Activated gamma-delta T cell (primary cell): ENCODE results near the gene ADAM19.

Experiments
- DNase-seq: peaks from one replicate; lab custom pipeline; 2025; lab: John Stamatoyannopoulos, UW

ADAM19 gene

DNA sequence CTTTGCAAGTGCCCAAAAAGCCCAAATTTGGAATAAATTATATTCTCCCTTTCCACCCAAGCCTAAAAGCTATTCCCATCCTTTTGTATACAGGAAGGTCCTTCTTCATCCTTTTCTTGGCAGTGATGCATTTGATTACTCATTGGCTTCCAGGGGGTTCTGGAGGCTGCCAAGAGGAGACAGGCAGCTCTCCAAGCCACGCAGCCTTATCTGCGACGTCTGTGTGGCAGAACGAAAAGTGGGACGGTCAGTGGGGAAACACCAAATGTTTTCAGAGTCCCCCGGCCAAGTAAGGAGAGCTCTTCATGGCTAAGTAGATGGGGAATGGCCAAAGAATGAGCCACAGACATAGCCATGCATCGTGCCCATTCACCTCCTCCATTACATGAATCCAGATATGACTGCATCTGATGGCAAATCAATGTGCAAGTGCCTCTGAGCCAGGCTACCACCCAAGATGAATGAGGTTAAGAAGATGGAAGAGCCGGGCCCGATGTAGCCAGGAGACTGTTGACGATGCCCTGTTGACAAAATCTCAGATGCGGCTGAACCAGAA is 12.1 kb downstream of the ADAM19 start:
- no peak for DNase-seq

DNA sequence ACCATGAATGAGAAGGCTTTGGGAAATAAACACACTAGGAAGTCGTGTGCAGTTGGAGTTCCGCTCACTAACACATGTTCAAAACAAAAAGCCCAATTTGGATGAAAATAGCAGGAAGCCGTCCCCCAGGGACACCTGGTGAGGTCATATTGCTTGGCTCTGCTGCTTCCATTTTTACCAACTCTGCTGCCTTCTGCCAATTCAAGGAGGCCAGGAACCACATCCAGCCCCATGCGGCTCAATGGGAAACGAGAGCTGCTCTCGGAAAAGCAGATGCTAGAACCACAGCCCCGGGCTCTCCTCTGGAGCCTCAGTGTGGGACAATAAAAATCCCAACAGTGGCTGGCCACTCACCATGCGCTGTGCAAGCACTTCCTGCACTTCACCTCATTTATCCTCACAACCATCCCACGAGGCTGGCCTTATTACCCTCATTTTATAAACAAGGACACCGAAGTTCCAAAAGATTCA is 13.4 kb downstream of the ADAM19 start:
- DNase-seq: no peak

DNA sequence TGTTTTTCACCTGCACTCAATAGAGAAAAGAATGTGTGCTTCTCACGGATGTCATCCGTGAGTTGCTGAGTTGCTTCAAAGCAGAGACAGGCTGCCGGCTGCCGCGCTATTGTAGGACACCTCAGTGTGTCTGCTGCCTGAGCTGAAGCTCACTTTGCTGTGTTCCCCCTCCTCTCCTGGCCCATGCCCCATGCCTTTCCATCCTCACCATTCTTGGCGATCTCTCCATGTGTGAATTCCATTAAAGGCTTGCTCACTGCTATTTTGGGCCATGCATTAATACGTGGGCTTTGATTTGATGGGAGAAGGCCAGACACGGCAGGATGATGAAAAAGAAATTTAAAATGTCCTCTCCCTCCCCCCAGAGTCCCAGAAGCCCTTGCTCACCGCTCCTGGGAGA is 14.5 kb downstream of the ADAM19 start:
- DNase-seq: no peak

DNA sequence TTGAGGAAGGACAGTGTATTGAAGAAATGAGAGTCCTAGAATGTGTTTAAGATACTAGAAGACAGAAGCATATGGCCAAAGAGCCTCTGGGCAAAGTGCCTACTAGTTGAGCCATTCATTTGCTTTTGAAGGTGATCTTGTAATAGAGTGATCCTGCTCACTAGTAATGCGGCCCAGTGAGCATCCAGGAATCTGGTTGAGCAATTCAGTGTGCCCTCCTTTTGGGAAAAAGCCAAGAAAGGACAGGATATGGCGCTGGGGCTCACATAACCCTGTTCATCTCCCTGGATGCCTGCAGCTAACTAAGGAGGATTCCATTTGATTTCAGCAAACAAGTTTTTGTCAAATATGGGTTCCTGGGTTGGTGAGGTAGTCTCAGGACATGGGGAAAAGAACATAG is 16.3 kb downstream of the ADAM19 start:
- DNase-seq: no peak

DNA sequence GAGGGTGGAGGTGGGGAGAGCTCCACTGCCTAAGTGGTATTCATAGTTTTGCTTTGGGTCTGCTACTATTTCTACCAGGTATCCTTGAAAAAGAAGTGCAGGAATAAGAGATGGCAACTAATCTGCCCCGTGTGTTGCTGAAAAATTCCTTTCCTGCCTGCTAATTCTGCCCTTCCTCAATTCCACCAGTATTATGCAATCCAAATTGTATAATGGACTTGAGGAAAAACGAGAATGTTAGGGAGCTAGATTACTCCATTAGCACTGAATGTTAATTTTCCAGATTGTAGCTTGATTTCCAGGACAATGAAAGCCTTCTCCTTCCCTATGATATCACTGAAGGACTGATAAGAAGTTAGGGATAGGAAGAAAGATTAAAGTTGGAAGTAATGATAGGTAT is 16.9 kb downstream of the ADAM19 start:
- DNase-seq: no peak

DNA sequence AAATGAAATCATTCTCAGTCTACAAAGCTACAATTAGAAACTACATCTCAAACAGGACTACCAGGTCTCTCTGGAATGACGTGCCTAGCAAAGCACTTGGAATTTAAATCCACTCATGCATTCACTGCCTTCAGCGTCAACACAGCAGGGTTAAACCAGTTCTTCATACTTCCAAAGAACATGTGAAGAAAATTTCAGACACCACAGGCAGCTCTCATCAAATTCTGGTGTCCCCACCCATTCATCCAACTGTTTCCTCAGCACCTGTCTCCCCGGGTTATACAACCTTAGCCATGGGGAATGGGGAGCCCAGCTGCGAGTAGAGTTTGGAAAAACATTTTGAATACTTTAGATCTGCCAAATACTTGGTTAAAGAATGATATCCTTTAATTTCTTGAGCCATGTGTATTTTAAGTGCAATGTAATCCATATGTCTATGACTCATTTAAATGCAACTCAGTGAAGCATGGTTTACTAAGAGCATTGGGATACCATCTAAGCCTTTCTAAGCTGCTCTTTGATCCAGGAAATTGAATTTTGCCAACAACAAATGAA is 17.5 kb downstream of the ADAM19 start:
- DNase-seq: no peak

DNA sequence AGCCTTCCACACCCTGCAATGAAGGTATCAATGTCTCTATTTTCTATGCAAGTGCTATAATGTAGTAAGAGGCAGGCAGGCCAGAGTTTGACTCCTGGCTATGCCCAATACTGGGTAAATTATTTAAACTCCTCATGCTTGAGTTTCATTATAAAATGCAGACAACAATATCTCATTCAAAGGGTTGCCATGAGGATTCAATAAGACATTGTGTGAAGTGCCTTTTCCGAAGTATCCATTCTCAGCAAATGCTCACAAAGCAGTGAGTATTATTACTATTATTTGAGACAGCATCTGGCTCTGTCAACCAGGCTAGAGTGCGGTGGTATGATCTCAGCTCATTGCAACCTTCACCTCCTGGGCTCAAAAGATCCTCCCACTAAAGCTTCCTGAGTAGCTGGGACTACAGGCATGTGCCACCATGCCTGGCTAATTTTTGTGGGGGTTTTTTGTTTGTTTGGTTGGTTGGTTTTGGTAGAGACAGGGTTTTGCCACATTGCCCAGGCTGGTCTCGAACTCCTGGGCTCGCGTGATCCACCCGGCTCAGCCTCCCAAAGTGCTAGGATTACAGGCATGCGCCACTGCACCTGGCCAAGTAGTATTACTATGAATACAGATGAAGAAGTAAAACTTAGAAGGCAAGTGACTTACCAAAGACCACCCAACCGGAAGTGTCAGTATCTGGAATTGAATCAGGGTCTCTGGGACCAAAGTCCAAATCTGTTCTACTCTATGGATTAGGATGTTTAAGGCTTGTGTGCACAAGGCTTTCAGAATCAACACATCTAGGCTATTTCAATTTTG is 18.8 kb downstream of the ADAM19 start:
- DNase-seq: no peak

DNA sequence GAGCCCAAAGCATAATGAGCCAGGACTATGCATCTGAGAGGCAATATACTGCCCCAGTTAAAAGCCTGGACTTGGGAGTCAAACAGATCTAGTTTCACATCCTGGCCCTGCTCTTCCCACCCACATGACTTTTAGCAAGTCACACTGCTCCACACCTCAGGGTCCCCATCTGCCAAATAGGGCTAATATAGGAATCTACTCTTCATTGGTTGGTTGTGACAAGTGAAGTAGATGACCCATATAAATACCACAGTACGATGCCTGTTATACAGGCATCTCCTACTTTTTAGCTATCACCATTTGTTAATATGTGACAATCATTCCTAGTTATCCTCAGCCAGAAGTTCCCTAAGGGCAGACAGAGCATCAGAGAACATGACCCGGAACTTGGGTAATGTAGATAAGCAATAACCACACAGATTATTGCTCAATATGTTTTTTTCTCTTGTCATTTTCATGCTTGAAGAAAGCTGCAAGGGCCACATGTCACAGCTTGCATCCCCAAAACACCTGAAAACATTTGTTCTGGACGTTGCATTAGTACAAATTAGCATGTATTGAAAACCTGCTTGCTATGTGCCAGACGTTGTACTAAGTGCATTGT is 20.4 kb downstream of the ADAM19 start:
- DNase-seq: no peak

DNA sequence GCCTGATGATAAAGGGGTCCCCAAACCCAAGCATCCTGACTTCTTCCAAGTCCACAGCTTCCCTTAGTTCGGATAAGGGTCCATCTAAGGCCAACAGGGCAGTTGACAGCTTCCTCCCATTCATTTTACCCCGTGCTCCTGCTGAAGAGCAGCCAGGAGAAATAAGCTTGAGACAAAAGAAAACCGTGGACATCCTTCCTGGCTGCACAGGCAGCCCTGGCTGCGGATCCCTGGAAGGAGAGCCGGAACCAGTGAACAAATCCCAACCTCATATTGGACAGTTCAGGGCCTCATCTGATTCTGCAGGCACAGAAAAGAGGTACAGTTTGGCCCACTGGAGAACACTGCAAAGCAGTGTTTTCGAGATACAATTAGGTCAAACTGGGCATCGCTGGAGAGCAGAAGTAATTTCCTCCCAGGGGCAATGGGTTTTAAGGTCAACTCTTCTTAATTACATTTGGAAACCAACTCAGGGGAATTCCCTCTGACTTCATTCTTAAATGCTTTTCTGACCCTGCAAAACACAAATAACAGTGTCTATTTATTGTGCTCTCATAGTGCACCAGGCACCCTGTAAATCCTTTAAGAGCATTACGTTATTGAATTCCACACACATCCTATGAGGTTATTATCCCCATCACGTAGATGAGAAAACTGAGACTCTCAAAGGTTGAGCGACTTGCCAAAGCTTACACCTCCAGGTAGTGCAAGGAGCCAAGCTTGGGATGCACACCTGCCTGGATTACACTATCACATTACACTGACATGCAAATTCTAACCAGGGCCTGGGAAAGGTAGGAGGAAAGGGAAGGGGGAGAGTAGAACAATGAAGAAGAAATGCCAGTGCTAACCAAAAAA is 21.2 kb downstream of the ADAM19 start:
- DNase-seq: no peak

DNA sequence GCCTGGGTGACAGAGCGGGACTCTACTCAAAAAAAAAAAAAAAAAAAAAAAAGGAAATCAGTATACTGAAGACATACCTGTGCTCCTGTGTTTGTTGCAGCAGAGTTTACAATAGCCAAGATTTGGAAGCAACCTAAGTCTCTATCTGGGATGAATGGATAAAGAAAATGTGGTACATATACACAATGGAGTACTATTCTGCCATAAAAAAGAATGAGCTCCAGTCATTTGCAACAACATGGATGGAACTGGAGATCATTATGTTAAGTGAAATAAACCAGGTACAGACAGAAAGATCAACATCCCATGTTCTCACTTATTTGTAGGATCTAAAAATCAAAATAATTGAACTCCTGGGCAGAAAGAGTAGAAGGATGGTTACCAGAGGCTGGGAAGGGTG is 22.9 kb downstream of the ADAM19 start:
- DNase-seq: no peak

DNA sequence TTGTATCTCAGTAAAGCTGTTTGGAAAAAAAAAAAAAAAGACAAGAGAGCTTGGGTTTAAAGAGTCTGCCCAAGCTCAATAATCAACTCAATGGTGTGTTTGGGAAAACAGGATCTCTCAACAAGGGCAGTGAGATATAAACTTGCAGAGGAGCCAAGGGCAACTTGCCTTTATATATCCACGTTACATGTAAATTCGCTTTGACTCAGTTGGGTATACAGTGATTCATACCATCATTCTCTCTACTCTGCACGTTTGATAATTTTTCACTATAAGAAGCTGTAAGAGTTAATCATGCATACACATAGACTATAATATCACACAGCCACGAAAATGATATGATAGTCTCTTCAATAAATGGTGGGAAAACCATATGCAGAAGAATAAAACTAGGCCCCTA is 24.9 kb downstream of the ADAM19 start:
- no peak for DNase-seq

DNA sequence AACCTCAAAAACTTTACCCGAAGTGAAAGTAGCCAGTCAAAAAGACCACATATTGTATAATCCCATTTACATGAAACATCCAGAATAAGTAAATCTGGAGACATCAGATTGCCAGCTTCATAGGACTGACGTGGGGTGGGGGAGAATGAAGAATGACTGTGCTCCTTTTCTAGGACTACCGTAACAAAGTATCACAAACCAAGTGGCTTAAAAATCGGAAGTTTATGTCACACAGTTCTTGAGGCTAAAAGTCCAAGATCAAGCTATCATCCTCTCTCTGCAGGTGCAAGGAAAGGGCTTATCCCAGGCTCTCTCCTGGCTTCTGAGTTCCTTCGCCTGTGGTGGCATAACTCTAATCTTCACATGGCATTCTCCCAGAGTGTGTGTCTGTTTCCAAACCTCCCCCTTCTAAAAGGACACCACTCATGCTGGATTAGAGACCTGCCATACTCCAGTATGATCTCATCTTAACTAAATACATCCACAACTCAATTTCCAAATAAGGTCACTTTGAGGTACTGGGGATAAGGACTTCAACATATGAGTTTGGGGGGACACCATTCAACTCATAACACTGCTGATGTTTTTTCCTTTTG is 25.5 kb downstream of the ADAM19 start:
- no peak for DNase-seq

DNA sequence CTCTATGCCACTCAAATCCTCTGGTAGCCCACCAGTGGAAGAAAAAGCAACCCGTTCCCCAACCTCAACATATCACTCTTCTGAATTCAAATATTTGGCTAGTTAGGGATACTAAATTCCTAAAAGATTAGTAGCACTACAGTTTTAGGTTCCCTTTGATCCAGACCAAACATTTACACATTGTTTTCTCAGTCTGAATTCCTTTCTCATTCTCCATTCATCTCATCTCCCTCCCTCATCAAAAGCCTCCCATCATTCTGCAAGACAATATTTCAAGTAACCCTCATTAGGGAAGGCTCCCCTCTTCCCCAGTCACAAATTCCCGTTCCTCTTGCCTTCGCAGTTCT is 26.3 kb downstream of the ADAM19 start:
- no peak for DNase-seq

DNA sequence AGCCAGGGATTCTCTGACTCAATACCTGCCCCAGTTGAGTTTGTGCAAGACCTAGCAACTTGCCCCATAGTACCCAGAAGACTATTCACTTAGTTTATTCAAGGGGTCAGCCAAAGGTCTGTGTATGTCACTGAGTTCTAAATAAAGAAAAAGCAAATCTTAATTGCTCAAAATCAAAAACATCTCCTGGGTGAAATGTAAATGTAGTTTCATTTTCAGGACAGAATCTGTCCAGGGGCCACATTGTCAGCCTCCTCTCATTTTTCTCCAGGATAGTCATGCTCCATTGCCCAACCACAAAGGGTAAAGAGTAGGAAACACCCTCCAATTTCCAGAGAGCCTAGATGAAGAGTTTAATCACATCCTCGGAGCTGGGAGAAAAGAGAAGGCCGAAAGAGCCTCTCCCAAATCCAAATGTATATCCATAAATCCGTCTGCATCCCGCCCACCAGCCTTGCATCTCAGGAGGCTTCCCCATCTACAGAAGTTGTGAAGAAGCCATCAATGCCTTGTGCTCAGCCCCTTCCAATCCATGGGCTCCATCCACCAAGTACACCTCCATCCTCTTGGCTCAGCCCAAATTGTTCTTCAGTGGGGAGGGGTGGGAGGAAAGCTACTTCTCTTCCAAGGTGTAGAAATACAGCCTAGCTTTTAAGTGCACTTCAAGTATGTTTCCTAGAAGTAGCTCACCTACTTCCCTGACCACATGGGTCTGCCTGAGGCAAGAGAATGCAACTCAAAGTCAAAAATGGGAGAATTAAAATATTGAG is 26.9 kb downstream of the ADAM19 start:
- DNase-seq: no peak

DNA sequence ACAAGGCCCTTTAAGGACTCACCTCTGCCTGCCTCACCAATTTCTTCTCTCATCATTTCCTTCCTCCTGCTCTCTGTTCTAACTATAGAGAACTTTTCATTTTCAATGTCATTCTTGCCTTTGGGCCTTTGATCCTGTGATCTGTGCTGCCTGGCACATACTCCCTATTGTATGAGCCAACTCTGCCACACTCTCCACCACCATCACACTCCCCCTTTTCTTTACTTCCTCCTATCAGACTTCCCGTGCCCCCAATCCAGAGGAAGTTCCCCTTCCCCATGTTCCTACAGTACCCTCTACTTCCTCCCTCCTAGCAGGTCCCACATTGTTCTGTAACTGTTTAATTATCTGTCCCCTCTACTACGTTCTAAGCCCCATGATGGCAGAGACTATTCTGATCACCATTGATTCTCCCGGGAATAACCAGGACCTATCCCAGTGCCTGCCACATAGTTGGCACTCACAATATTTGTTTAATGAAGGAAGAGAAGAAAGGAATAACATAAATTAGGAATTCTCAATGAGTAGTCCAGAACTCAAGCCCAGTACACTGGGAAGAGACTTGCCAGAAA is 27.5 kb downstream of the ADAM19 start:
- no peak for DNase-seq

DNA sequence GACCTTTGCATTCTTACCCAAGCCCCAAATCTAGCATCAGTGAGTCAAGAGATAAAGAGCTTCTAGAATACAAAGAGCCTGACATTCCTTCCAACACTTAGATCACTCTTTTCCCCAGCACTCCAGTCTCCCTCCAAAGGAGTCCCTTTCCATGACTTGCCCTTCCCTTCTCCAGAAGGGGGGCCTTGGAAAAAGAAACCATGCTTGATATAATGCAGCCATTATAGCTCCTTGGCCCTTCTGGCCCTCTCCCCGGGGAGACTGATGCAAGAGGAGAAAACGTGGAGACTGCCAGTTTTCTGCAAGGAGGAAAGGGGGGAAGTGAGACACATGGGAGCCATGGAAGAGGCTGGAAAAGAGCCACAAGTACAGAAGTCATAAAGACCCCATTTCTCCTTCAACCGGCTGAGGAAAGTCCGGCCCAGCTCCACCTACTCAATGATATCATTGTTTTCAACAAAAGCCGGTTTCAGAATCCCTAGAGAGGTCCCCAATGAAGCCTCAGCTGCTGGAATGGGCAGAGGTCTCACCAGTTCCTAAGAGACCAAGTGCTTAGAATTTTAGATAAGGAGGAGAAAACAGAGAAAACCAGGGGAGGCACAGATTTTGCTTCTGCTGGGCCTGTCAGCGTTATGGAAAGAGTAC is 29.0 kb downstream of the ADAM19 start:
- no peak for DNase-seq

DNA sequence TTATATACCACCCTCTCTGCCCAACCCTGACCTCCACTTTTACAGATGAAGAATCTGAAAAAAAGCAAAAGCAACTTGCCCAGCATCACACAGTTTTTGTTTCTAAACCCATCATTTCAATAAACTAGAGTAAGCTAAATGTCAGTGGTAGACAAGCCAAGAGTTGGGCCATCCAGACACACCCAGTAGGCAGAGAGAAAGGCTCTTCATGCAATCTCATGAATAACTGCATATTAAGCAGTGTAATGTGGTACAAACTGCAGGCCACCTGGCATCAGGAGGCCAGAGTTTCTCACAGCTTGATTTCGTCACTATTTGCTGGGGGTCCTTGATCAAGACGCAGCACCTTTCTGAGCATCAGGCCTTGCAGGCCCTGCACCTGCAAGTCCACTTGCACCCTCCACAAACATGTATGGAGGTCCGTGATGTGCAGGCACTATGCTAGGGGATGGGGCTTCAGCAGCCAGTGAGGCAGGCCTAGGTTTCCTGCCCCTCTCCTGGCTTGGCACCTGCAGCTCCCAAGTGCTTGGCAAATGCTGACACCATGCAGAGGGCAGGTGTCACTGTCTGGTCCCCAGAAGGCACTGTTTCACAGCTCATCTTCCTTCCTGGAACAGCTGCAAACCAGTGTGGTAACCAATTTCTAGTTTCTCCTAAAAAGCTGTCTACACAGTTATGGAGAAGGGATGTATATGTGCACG is 29.8 kb downstream of the ADAM19 start:
- no peak for DNase-seq

DNA sequence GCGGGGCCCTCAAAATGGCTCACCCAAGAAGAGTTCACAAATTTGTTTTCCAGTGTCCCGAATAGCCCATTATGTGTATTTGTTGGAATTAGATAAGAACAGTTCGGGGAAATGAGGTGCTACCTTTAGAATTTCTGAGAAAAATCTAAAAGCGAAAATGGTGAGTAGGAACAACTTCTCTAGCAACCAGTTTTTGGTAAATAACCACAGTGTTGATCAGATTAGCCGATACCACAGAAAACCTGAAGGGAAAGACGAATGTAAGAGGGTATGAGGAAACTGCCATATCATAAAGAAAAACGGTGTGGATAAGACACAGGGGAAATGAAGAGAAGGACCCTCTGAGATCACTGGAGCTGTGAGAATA is 31.0 kb downstream of the ADAM19 start:
- DNase-seq: no peak

DNA sequence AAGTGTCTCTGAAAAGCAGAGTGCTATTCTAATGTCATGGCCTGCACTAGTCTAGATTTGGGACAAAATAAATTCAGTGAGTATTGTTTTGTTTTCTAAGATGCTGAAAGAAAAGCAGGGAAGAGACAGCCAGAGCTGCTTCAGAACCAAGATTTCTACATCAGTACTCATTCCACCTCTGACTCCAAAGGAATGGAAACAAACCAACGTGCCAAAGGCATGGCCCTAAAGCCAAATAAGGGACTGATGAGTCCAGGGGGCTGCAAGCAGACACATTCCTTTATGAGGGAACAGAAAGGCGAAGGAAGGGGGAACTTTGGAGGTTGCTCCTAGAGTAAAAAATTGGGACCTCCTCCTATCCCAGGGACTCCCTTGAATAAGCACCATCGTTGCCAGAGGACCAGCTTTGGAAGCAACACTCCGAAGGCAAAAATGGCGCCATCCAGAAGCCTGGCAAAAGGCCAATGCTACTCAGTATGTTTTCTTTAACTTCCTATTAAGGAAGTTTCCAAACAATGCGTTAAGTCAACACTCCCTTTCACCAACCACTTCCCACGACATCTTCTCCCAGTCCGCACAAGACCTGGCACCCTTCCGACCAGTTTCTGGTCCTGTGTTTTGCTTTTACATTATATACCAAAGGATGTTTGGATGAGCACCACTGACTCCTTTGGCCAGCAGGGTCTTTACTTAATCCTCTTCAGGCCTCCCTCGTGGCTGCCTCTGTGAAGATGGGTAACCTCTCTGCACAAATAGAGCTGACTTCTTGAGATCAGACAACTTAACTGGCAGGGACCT is 31.6 kb downstream of the ADAM19 start:
- DNase-seq: no peak
